HG02610 (cell line): ENCODE results near the gene PIK3CD.
"Not testable (repeated sequence)": the region's sequence is repeated elsewhere in the genome, so short reads cannot be mapped to it uniquely, and the experiment has no call there.

Source experiments
- ATAC-seq: cut with Tn5 transposase; IDR thresholded peaks from one replicate; pipeline ENCODE4 v1.9.1; 2021; ENCODE audit warnings: mild to moderate bottlenecking, moderate library complexity; ENCODE audit not compliant: unreplicated experiment

Gene PIK3CD

GRCh38 chr1:9618909-9619679, 32.4 kb upstream of the PIK3CD start:
- ATAC-seq: no peak

- no peak for ATAC-seq
Observed at GRCh38 chr1:9621032-9621431, 30.5 kb upstream of the PIK3CD start.

GRCh38 chr1:9624081-9624480, 27.4 kb upstream of the PIK3CD start:
- no peak for ATAC-seq

- not testable (repeated sequence) for ATAC-seq
Observed at GRCh38 chr1:9625030-9625429, 26.5 kb upstream of the PIK3CD start.

GRCh38 chr1:9626201-9626608, 25.3 kb upstream of the PIK3CD start:
- peak; percentile 38 for ATAC-seq

GRCh38 chr1:9628541-9629444, 22.7 kb upstream of the PIK3CD start:
- peak; percentile 33 for ATAC-seq

GRCh38 chr1:9629445-9630201, 21.9 kb upstream of the PIK3CD start:
- ATAC-seq: no peak

- no peak for ATAC-seq
Observed at GRCh38 chr1:9630331-9631111, 21.0 kb upstream of the PIK3CD start.

- no peak for ATAC-seq
Observed at GRCh38 chr1:9631613-9632012, 19.9 kb upstream of the PIK3CD start.

GRCh38 chr1:9633493-9633892, 18.0 kb upstream of the PIK3CD start:
- ATAC-seq: no peak

GRCh38 chr1:9634582-9634981, 16.9 kb upstream of the PIK3CD start:
- no peak for ATAC-seq

GRCh38 chr1:9639227-9639626, 12.3 kb upstream of the PIK3CD start:
- ATAC-seq: no peak

- no peak for ATAC-seq
Observed at GRCh38 chr1:9643351-9644256, 7.9 kb upstream of the PIK3CD start.

- no peak for ATAC-seq
Observed at GRCh38 chr1:9646037-9646436, 5.5 kb upstream of the PIK3CD start.

- no peak for ATAC-seq
Observed at GRCh38 chr1:9648171-9648570, 3.4 kb upstream of the PIK3CD start.

- ATAC-seq: no peak
Observed at GRCh38 chr1:9649769-9650168, 1.8 kb upstream of the PIK3CD start.

- ATAC-seq: no peak
Observed at GRCh38 chr1:9651220-9651564, 339 bp upstream of the PIK3CD start.

GRCh38 chr1:9652379-9653209, 1.1 kb downstream of the PIK3CD start:
- ATAC-seq: no peak

GRCh38 chr1:9653210-9653490, 1.6 kb downstream of the PIK3CD start:
- no peak for ATAC-seq
